HG02885 (cell line): Measurements from ENCODE around the gene RHOXF2B.
"Not testable (repeated sequence)": the region's sequence is repeated elsewhere in the genome, so short reads cannot be mapped to it uniquely, and the experiment has no call there.

Experiments used
- ATAC-seq: cut with Tn5 transposase; IDR thresholded peaks from one replicate; pipeline ENCODE4 v1.9.1; 2021; ENCODE audit warnings: mild to moderate bottlenecking; ENCODE audit not compliant: unreplicated experiment, poor library complexity

Gene RHOXF2B

GRCh38 chrX:120077590-120077989 is at the start of gene RHOXF2B:
TSS of gene RHOXF2B (minus strand) at chrX:120077690. CDS start at chrX:120077552, 138 bp downstream.
- not testable (repeated sequence) for ATAC-seq

GRCh38 chrX:120125444-120125843 is 48.0 kb upstream of the RHOXF2B start:
- no peak for ATAC-seq

GRCh38 chrX:120120223-120120622 is 42.7 kb upstream of the RHOXF2B start:
- no peak for ATAC-seq

GRCh38 chrX:120115438-120115963 is 38.0 kb upstream of the RHOXF2B start, which contains the start of gene RHOXF1:
TSS of gene RHOXF1 (minus strand) at chrX:120115913. CDS start at chrX:120115862, 51 bp downstream.
- no peak for ATAC-seq

- ATAC-seq = no peak
Observed at GRCh38 chrX:120111611-120112010, 34.1 kb upstream of the RHOXF2B start.

- no peak for ATAC-seq
Observed at GRCh38 chrX:120109378-120109777, 31.9 kb upstream of the RHOXF2B start.

DNA sequence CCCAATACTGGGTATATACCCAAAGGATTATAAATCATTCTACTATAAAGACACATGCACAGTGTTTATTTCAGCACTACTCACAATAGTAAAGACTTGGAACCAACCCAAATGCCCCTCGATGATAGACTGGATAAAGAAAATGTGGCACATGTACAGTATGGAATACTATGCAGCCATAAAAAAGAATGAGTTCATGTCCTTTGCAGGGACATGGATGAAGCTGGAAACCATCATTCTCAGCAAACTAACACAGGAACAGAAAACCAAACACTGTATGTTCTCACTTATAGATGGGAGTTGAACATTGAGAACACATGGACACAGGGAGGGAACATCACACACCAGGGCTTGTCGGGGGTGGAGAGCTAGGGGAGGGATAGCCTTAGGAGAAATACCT is 27.2 kb upstream of the RHOXF2B start:
- ATAC-seq = not testable (repeated sequence)

DNA sequence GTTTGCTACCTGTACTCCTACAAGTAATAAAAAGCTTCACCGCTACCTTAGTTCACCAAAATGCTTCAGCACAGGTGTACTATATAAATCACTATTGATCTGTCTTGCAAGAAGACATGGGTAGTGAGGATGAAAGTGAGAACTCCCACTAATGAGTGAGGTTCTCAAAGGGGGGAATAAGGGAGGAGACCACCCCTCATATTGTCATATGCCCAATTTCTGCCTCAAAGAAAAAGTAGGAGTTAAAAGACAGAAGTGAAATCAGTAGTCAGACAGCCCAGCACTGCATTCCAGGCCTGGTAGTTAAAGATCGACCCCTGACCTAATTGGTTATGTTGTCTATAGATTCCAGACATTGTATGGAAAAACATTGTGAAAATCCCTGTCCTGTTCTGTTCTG is 23.6 kb upstream of the RHOXF2B start:
- not testable (repeated sequence) for ATAC-seq

DNA sequence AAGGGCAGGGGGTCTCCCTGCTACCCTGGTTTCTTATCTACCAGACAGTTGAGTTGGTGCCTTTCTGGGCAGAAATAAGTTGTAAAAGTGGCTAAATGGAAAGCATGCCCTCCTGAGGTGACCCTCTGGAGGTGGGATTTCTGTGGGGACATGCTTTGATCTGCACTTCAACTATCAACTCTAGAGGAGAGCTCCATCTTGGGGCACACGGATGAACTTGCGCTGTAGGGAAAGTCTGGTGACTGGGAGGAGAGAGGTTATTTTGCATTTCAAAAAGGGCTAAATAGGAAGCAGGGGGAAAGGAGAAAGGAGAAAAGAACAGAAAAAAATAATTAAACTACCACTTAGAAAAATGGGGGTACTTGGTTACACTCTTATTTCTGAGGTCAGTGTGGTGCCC is 12.7 kb upstream of the RHOXF2B start:
- ATAC-seq = no peak

DNA sequence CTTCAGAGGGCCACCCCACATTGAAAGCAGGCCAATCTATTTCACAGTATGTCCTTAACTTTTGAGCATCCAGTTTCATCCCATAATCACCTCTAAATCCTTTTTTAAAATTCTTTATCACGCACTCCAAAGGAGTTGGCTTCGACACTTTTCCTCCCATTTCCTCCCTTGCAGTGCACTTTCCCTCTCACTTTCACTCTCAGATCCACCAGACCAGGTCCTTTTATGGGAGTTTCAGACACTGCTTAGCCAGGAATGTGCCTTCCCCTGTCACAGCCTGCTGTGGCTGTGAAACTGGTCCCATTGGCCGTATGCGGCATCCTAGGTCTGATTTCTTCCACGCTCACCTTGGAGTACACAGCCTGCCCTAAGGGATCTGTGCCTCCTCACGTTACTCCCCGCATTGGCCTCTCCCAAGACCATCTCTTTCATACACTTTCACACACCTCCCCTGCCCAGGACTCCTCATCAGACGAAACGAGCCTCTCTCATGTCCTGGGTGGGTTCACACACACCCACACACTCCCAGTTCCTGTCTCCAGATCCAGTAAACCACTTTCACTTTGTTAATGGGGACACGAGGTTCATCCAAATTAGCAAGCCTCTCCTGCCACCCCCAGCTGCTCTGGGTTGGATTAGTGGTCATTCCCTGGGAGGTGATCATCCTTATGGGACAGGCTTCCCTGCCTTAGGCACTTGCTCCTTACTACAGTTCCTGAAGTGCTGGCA is 10.0 kb upstream of the RHOXF2B start:
- no peak for ATAC-seq

GRCh38 chrX:120085553-120086185 is 8.2 kb upstream of the RHOXF2B start:
- ATAC-seq = not testable (repeated sequence)

DNA sequence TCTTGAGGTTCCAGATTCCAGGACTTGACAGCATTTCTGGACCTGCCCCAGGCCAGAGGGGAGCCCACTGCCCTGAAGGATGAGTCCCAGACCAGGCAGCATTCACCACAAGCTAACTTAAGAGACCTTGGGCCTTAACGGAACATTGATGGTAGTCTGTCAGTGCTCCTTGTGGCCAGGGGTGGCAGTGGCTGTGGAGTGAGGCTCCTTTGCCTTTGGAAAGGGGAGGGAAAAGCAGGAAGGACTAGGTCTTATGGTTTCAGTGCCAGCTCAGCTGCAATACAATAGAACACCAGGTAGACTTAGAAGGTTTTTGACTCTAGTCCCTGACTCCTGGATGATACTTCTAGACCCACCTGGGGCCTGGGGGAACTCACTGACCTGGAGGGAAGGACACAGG is 11.3 kb downstream of the RHOXF2B start:
- not testable (repeated sequence) for ATAC-seq

DNA sequence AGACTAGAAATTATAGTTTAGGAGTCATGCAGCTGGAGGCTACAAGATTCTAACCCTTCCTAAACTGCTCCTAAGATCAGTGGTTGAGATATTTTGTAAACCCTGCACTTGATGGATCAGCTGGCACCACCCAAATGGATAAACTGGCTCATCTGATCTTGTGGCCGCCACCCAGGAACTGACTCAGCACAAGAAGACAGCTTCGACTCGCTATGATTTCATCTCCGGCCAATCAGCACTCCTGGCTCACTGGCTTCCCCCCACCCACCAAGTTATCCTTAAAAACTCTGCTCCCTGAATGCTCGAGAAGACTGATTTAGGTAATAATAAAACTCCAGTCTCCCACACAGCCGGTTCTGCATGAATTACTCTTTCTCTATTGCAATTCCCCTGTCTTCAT is 34.8 kb downstream of the RHOXF2B start:
- not testable (repeated sequence) for ATAC-seq

GRCh38 chrX:120042247-120042646 is 35.2 kb downstream of the RHOXF2B start:
- ATAC-seq = peak; percentile 90

DNA sequence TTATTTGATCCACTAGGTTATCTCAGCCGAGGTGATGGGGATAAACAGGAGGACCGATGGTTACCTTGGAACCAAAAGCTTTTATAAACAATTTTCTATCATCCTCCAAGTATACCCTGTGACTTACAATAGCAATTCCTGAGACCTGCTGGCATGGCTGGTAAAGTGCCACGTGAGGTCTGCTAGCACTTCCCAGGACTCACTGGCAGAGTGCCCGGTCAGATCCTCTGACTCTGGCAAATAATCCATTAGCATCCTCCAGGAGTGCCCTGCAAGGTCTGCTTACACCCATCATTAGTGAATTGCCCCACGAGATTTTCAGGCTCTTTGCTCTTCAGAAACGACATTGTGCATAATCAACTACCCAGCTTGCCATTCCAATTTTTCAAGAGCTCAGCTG is 37.3 kb downstream of the RHOXF2B start:
- not testable (repeated sequence) for ATAC-seq

- not testable (repeated sequence) for ATAC-seq
Observed at GRCh38 chrX:120039087-120039733, 38.3 kb downstream of the RHOXF2B start.

GRCh38 chrX:120036704-120037103 is 40.8 kb downstream of the RHOXF2B start:
- no peak for ATAC-seq

- peak; percentile 91 for ATAC-seq
Observed at GRCh38 chrX:120035522-120036309, 41.8 kb downstream of the RHOXF2B start.

- ATAC-seq = no peak
Observed at GRCh38 chrX:120029354-120029753, 48.1 kb downstream of the RHOXF2B start.

DNA sequence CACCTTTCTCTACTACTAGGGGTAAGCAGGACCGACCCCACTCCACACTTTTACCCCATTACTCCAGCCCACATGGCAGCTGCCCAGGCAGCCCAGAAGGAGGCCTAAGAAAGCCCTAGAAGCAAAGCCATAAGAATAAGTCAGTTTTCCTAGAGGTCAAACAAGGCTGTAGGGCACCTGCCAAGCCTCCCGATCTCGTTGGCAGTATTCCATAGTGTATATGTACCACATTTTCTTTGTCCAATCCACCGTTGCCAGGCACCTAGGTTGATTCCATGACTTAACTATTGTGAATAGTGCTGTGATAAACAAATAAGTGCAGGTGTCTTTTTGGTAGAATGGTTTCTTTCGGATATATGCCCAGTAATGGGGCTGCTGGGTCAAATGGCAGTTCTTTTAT is 54.2 kb downstream of the RHOXF2B start:
- no peak for ATAC-seq
